ENCODE results near the gene FUCA2.

- TF ChIP-seq POLR2AphosphoS5 (IDR thresholded peaks at IDR 0.05) (no peak), CTCF (IDR thresholded peaks at IDR 0.05) (no peak)
These were observed 24.8 kb downstream of the FUCA2 start for GRCh38 chr6:143486752-143487151.
